Stimulated activated CD8-positive, alpha-beta memory T cell treated with anti-CD3 and anti-CD28 coated beads, Interleukin-12 subunit alpha, Interleukin-12 subunit beta, amount 100 ng/mL, for 4 hours (primary cell): ENCODE measurements around the gene TNFRSF1A.

Experiments
- DNase-seq: peaks from one replicate; pipeline ENCODE4 v3.0.0-alpha.2; 2020; ENCODE audit warnings: low read depth

Gene TNFRSF1A

GRCh38 chr12:6374028-6374785, 32.3 kb upstream of the TNFRSF1A start:
- DNase-seq, result no peak

- no peak for DNase-seq
These were observed 31.3 kb upstream of the TNFRSF1A start for GRCh38 chr12:6373022-6373787.

GRCh38 chr12:6372403-6373003, 30.6 kb upstream of the TNFRSF1A start:
- DNase-seq, result no peak

- DNase-seq, result no peak
These were observed 29.3 kb upstream of the TNFRSF1A start for GRCh38 chr12:6370994-6371754.

GRCh38 chr12:6370576-6370935, 28.7 kb upstream of the TNFRSF1A start:
- DNase-seq, result no peak

GRCh38 chr12:6369916-6370575, 28.2 kb upstream of the TNFRSF1A start:
- no peak for DNase-seq

- no peak for DNase-seq
These were observed 27.1 kb upstream of the TNFRSF1A start for GRCh38 chr12:6368906-6369525.

- no peak for DNase-seq
These were observed 26.4 kb upstream of the TNFRSF1A start for GRCh38 chr12:6367969-6368892.

GRCh38 chr12:6367065-6367968, 25.4 kb upstream of the TNFRSF1A start:
- no peak for DNase-seq

- DNase-seq, result no peak
These were observed 22.1 kb upstream of the TNFRSF1A start for GRCh38 chr12:6364044-6364374.

GRCh38 chr12:6363330-6364043, 21.6 kb upstream of the TNFRSF1A start:
- peak; percentile 63 for DNase-seq

- no peak for DNase-seq
These were observed 21.1 kb upstream of the TNFRSF1A start for GRCh38 chr12:6363010-6363329.

- DNase-seq, result no peak
These were observed 20.5 kb upstream of the TNFRSF1A start for GRCh38 chr12:6362403-6362802.

- DNase-seq, result no peak
These were observed 20.0 kb upstream of the TNFRSF1A start for GRCh38 chr12:6361834-6362233.

GRCh38 chr12:6360578-6361490, 19.0 kb upstream of the TNFRSF1A start:
- no peak for DNase-seq

GRCh38 chr12:6360080-6360571, 18.2 kb upstream of the TNFRSF1A start:
- no peak for DNase-seq

- no peak for DNase-seq
These were observed 17.0 kb upstream of the TNFRSF1A start for GRCh38 chr12:6358881-6359280.
